Uterus (tissue), 2 donors: Measurements from ENCODE around the gene PSTPIP1.

Experiments
- CTCF ChIP-seq, 4 experiments: fragments of 200-600 bp in 2 of 4; fragments of 450-650 bp in 2 of 4; sonication (generic) in 2 of 4; IDR thresholded peaks; one replicate each; pipeline ENCODE4 v1.5.1; 2016 to 2019; ENCODE audit warnings: antibody characterized with exemption in 4 of 4, mild to moderate bottlenecking in 2 of 4, moderate library complexity in 1 of 4
- POLR2A ChIP-seq, 2 donors: fragments of 450-650 bp; IDR thresholded peaks; one replicate each; pipeline ENCODE4 v1.6.1; 2016; ENCODE audit warnings: antibody characterized with exemption in 2 of 2, mild to moderate bottlenecking in 1 of 2, moderate library complexity in 1 of 2

- no peak for TF ChIP-seq CTCF (IDR thresholded peaks at IDR 0.05)
- TF ChIP-seq POLR2A (IDR thresholded peaks at IDR 0.05): no peak
These were observed 5.1 kb downstream of the PSTPIP1 start for GRCh38 chr15:76999996-77000395.
